Measurements from ENCODE around the gene RBMXL3. TPM values are rescaled to one million over a fixed set of nuclear protein-coding genes. Genes with fewer than 3 reads are reported as not detected.

The RBMXL3 gene
- total and polyA plus RNA-seq, 2 of the 13 experiments (the other 11 are each of a cell fraction or from before 2014, with no cell fraction given): not detected

DNA sequence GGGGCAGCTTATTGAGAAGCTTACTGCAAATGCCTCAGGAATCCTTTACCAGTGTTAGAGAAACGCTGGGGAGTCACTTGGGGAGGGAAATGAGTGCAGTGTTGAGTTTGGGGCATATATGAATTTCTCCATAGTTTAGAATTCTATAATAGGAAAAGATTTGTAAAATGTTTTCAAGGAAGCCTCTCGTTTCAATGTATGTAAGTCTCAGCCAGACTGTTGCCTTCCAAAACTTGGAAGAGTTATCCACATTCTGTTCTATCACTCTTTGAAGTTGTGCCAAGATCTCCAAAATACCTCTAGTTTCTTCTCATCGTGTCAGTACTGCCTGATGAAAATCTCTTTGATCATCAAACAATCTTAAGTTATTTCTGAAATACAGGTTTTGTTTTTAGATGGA is 45.3 kb downstream of the RBMXL3 start:
- POLR2A ChIA-PET: no interaction called here
- in situ Hi-C loops (cut with HindIII; ENCODE audit: extremely low pct_ligation_motif_present, low pct_unique_long_range_greater_than_20kb) (no loop called here), intact Hi-C loops (cut with micrococcal nuclease; ENCODE audit: unreplicated experiment) (no loop called here)
- Histone ChIP-seq H3K4me2 (ENCODE audit: low read depth, low read length) (no peak overlapping the region), H3K36me3 (replicated peaks in 1 of 2; ENCODE audit: control insufficient read depth in 1 of 2, insufficient read depth in 2 of 2, low read length in 2 of 2) (no peaks in the 10 kb centered on the region), H3K4me1 (ENCODE audit: insufficient read depth, low read length) (no peaks in the 10 kb centered on the region), H2AFZ (ENCODE audit: low read length) (no peak overlapping the region), H4K20me1 (ENCODE audit: insufficient read depth, low read length) (no peaks in the 10 kb centered on the region), H3K79me2 (ENCODE audit: insufficient read depth, low read length) (no peaks in the 10 kb centered on the region), H3K9me3 (ENCODE audit: low read length) (no peaks in the 10 kb centered on the region), H3K4me3 (replicated peaks in 1 of 3; ENCODE audit: insufficient read depth in 1 of 3, low read depth in 2 of 3, low read length in 3 of 3) (no peak overlapping the region), H3K9ac (ENCODE audit: insufficient read depth, low read depth, low read length) (no peak overlapping the region), H3K27me3 (ENCODE audit: control insufficient read depth in 1 of 2, insufficient read depth in 2 of 2, low read length in 2 of 2) (peaks cover 1 to 10% of the 10 kb centered on the region in 2 experiments; a peak in 2 of 5 replicates), H3K27ac (ENCODE audit: extremely low read length, insufficient read depth, low read length) (no peak overlapping the region)
- CTCF ChIA-PET (ENCODE audit: low intra/inter-chr PET ratio, low total read pairs): no interaction called here
- no peak for TF ChIP-seq ATRX (CRISPR knock-in tag; IDR thresholded peaks at IDR 0.05; ENCODE audit: borderline replicate concordance)
- no peak for TF ChIP-seq ZNF567 (CRISPR knock-in tag; IDR thresholded peaks at IDR 0.05; ENCODE audit: borderline replicate concordance)
- no peak for TF ChIP-seq ZNF792 (CRISPR knock-in tag; IDR thresholded peaks at IDR 0.05)
- TF ChIP-seq ZFP36L1 (CRISPR knock-in tag; IDR thresholded peaks at IDR 0.05): no peak
- TF ChIP-seq ZNF816 (CRISPR knock-in tag; IDR thresholded peaks at IDR 0.05; ENCODE audit: borderline replicate concordance): no peak
- TF ChIP-seq ZNF83 (CRISPR knock-in tag; IDR thresholded peaks at IDR 0.05; ENCODE audit: borderline replicate concordance): no peak
- no peak for TF ChIP-seq YEATS2 (CRISPR knock-in tag; IDR thresholded peaks at IDR 0.05; ENCODE audit: borderline replicate concordance)
- no peak for TF ChIP-seq SRSF1 (optimal IDR thresholded peaks at IDR 0.05; ENCODE audit: low read depth, low read length)
- TF ChIP-seq ZNF24 (IDR thresholded peaks at IDR 0.05): no peak
- TF ChIP-seq, protein P1, sequence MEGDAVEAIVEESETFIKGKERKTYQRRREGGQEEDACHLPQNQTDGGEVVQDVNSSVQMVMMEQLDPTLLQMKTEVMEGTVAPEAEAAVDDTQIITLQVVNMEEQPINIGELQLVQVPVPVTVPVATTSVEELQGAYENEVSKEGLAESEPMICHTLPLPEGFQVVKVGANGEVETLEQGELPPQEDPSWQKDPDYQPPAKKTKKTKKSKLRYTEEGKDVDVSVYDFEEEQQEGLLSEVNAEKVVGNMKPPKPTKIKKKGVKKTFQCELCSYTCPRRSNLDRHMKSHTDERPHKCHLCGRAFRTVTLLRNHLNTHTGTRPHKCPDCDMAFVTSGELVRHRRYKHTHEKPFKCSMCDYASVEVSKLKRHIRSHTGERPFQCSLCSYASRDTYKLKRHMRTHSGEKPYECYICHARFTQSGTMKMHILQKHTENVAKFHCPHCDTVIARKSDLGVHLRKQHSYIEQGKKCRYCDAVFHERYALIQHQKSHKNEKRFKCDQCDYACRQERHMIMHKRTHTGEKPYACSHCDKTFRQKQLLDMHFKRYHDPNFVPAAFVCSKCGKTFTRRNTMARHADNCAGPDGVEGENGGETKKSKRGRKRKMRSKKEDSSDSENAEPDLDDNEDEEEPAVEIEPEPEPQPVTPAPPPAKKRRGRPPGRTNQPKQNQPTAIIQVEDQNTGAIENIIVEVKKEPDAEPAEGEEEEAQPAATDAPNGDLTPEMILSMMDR (CRISPR knock-in tag; IDR thresholded peaks at IDR 0.05): no peak
- TF ChIP-seq ZBTB38 (CRISPR knock-in tag; IDR thresholded peaks at IDR 0.05): no peak
- no peak for TF ChIP-seq ZBTB20 (CRISPR knock-in tag; IDR thresholded peaks at IDR 0.05; ENCODE audit: borderline replicate concordance, low read depth)
- no peak for TF ChIP-seq HOXA3 (CRISPR knock-in tag; IDR thresholded peaks at IDR 0.05)
- TF ChIP-seq ZNF556 (CRISPR knock-in tag; IDR thresholded peaks at IDR 0.05; ENCODE audit: borderline replicate concordance): no peak
- TF ChIP-seq RBAK (CRISPR knock-in tag; IDR thresholded peaks at IDR 0.05): no peak
- TF ChIP-seq BRD4 (CRISPR knock-in tag; IDR thresholded peaks at IDR 0.05): no peak
- no peak for TF ChIP-seq MIER2 (CRISPR knock-in tag; IDR thresholded peaks at IDR 0.05)
- no TSS peak for BruUV-seq (replicated peaks)
- FAIRE-seq (no peak), ATAC-seq (no peak), DNase-seq (ENCODE audit: low spot score) (no peak)
- 3% methylated on average over 3 of the region's 3 CpGs for WGBS (ENCODE audit: low lambda C conversion rate)

Measured in HepG2 (cell line).